HepG2 (cell line): ENCODE results near the gene CREB1. TPM values are rescaled to one million over a fixed set of nuclear protein-coding genes. Genes with fewer than 3 reads are reported as not detected.

ENCODE experiments used
- CBX1 ChIP-seq: IDR thresholded peaks from one replicate; pipeline ENCODE4 v1.6.1; 2016; ENCODE audit warnings: antibody characterized with exemption, low read depth
- HMG20B ChIP-seq: conservative IDR thresholded peaks from 2 replicates; pipeline ENCODE4 v1.6.1; 2016; ENCODE audit warnings: missing genetic modification reagents, missing compliant biosample characterization
- HNRNPH1 ChIP-seq: fragments of 200-400 bp; formaldehyde crosslinking; optimal IDR thresholded peaks from 2 replicates; pipeline ENCODE3; 2017; ENCODE audit warnings: mild to moderate bottlenecking, low read depth, low read length
- IKZF4 ChIP-seq: sonication (generic); formaldehyde crosslinking; IDR thresholded peaks from 2 replicates; pipeline ENCODE4 v1.5.1; 2020; ENCODE audit warnings: borderline replicate concordance, mild to moderate bottlenecking, low read depth, missing genetic modification reagents; ENCODE audit errors: not compliant biosample characterization
- KAT2B ChIP-seq: fragments of 150-350 bp; IDR thresholded peaks from 2 replicates; pipeline ENCODE4 v1.6.1; 2014; ENCODE audit warnings: low read depth, low read length, borderline replicate concordance
- LBX2 ChIP-seq: sonication (generic); formaldehyde crosslinking; IDR thresholded peaks from 2 replicates; pipeline ENCODE4 v1.5.0; 2020; ENCODE audit warnings: missing genetic modification reagents, mild to moderate bottlenecking, borderline replicate concordance
- NR1H2 ChIP-seq: sonication (generic); formaldehyde crosslinking; IDR thresholded peaks from 2 replicates; pipeline ENCODE4 v1.8.1; 2022; ENCODE audit warnings: low read depth, missing genetic modification reagents, borderline replicate concordance
- SNAPC4 ChIP-seq: sonication (generic); formaldehyde crosslinking; IDR thresholded peaks from 2 replicates; pipeline ENCODE4 v1.4.0; 2020; ENCODE audit warnings: mild to moderate bottlenecking, missing genetic modification reagents
- YEATS2 ChIP-seq: sonication (generic); formaldehyde crosslinking; IDR thresholded peaks from 2 replicates; pipeline ENCODE4 v1.4.0; 2020; ENCODE audit warnings: missing genetic modification reagents, borderline replicate concordance
- ZNF367 ChIP-seq: sonication (generic); formaldehyde crosslinking; IDR thresholded peaks from 2 replicates; pipeline ENCODE4 v1.4.0; 2020; ENCODE audit warnings: missing genetic modification reagents, borderline replicate concordance
- ZNF609 ChIP-seq: sonication (generic); formaldehyde crosslinking; IDR thresholded peaks from 2 replicates; pipeline ENCODE4 v1.4.0; 2020; ENCODE audit warnings: mild to moderate bottlenecking, missing genetic modification reagents, borderline replicate concordance
- ZNF703 ChIP-seq: sonication (generic); formaldehyde crosslinking; IDR thresholded peaks from 2 replicates; pipeline ENCODE4 v1.5.1; 2020; ENCODE audit warnings: missing genetic modification reagents, mild to moderate bottlenecking, moderate library complexity, borderline replicate concordance
- ZNF883 ChIP-seq: sonication (generic); formaldehyde crosslinking; IDR thresholded peaks from 2 replicates; pipeline ENCODE4 v1.5.1; 2020; ENCODE audit warnings: mild to moderate bottlenecking, missing genetic modification reagents; ENCODE audit errors: not compliant biosample characterization
- ZXDC ChIP-seq: sonication (generic); formaldehyde crosslinking; IDR thresholded peaks from 2 replicates; pipeline ENCODE4 v1.5.0; 2020; ENCODE audit warnings: mild to moderate bottlenecking, missing genetic modification reagents
- polyA plus RNA-seq, 8 experiments: library from polyadenylated mRNA; depleted of rRNA in 3 of 8; stranded (reverse) in 7 of 8; unstranded in 1 of 8; fragments of >200 nt; fragmentation: Illumina TruSeq in 4 of 8; extraction: Trizol in 4 of 8; gene quantifications; 2 replicates each; pipeline versions ENCODE4 v1.2.1 to v1.2.3, GENCODE V29; 2011 to 2016; ENCODE audit warnings: low read depth in 4 of 8, missing spikeins in 1 of 8, mixed read lengths in 1 of 8; ENCODE audit not compliant: insufficient read depth in 1 of 8
- total RNA-seq, 5 experiments: library from RNA; depleted of rRNA; stranded (reverse); fragments of >200 nt; fragmentation: Illumina TruSeq; extraction: Trizol; gene quantifications; 2 replicates each; pipeline ENCODE4 v1.2.3, GENCODE V29; 2016; ENCODE audit warnings: low read depth in 1 of 5

CREB1 gene
- total and polyA plus RNA-seq, 2 of the 13 experiments (the other 11 are each of a cell fraction or from before 2014, with no cell fraction given): 51.8 to 51.9 TPM

GRCh38 chr2:207529330-207530159 is at the start of gene CREB1 (continued):
- TF ChIP-seq ZNF609 (CRISPR knock-in tag) (peak; percentile 76), ZNF367 (no peak), HMG20B (CRISPR knock-in tag) (no peak), NR1H2 (CRISPR knock-in tag) (peak; percentile 17; the same call in 1 of the 2 replicates), ZNF883 (CRISPR knock-in tag) (no peak), IKZF4 (CRISPR knock-in tag) (no peak), YEATS2 (peak; percentile 74; the same call in 1 of the 2 replicates), KAT2B (no peak; the same call in 1 of the 2 replicates), LBX2 (CRISPR knock-in tag) (no peak), SNAPC4 (CRISPR knock-in tag) (no peak), HNRNPH1 (no peak), ZNF703 (CRISPR knock-in tag) (peak; percentile 52; the same call in 1 of the 2 replicates), ZXDC (no peak; the same call in 1 of the 2 replicates), CBX1 (peak; percentile 63)
